Epithelial cell of esophagus (primary cell): Measurements from ENCODE around the gene SLC25A43.

Experiments
- DNase-seq: peaks from one replicate; pipeline ENCODE4 v3.0.0; 2010; ENCODE audit warnings: low read depth
- H3K4me3 ChIP-seq: 2 replicates; pipeline ENCODE4 v1.5.1; 2011; ENCODE audit warnings: mild to moderate bottlenecking, low read length, control low read depth
- TF ChIP-seq, protein P1 (sequence below): IDR thresholded peaks from 2 replicates; pipeline ENCODE4 v1.5.1; 2011; ENCODE audit warnings: low read depth, mild to moderate bottlenecking, low read length, control low read depth, inconsistent platforms; ENCODE audit not compliant: insufficient read depth; ENCODE audit errors: missing control alignments

Gene SLC25A43

GRCh38 chrX:119501511-119502148 is 102.5 kb downstream of the SLC25A43 start:
- TF ChIP-seq, protein P1, sequence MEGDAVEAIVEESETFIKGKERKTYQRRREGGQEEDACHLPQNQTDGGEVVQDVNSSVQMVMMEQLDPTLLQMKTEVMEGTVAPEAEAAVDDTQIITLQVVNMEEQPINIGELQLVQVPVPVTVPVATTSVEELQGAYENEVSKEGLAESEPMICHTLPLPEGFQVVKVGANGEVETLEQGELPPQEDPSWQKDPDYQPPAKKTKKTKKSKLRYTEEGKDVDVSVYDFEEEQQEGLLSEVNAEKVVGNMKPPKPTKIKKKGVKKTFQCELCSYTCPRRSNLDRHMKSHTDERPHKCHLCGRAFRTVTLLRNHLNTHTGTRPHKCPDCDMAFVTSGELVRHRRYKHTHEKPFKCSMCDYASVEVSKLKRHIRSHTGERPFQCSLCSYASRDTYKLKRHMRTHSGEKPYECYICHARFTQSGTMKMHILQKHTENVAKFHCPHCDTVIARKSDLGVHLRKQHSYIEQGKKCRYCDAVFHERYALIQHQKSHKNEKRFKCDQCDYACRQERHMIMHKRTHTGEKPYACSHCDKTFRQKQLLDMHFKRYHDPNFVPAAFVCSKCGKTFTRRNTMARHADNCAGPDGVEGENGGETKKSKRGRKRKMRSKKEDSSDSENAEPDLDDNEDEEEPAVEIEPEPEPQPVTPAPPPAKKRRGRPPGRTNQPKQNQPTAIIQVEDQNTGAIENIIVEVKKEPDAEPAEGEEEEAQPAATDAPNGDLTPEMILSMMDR = no peak
- peak; percentile 75 for DNase-seq
- H3K4me3 ChIP-seq = no peak overlapping the region

DNA sequence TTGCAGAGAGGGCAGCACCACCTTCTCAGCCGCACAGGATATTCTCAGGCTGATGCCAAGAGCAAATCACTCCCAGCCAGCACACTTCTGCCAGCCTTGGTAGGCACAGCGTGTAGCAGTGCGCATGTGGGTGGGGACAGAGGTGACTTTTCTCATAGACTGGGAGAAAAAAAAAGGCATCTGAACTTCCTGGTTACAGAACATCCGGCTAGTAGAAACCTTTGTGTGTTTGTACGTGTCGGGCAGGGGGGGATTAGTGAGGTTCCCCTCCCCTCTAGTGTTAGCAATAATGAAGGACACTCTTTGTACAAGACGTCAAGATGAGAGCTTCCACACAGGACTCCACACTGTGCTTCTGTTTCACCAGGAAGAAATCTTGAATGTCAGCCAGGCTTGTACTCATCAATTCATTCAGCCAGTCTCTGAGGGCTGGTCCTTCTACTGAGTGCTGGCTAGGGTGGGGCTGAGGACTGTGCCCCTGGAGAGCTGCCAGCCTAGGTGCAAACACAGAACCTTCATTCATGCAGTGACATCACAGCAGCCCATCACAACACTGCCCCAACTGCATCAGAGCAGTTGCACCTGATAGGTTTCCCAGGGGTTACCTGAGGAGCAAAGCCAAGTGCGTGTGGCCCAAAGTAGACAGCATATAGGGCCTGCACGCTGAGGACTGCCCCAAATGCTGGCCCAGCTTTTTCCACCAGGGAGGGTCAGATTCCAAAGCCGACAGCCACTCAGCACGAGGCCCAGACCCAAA is 103.8 kb downstream of the SLC25A43 start:
- peak; percentile 74 for DNase-seq
- H3K4me3 ChIP-seq = no peak overlapping the region
- TF ChIP-seq, protein P1 = no peak

DNA sequence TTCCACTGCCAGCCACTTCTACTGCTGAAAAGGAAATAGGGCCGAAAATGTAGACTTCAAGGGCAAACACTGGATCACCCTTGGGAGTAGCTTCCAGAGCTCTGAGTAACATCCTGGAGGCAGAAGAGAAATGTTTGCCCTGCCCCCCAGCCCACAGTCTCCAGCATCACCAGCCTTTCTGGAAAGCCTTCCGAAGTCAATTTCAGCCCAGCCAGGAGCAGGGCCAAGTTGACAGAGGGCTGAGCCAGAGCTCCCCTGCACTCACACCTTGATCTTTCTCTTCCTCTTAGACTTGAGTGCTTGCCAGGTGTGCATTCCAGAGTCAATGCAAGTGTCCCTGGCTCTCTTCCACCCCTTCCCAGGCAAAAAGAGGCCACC is 104.3 kb downstream of the SLC25A43 start:
- H3K4me3 ChIP-seq = no peak overlapping the region
- TF ChIP-seq, protein P1 = no peak
- peak; percentile 83 for DNase-seq
